Activated CD4-positive, alpha-beta T cell treated with anti-CD3 and anti-CD28 coated beads, Interleukin-2, amount 10 ng/mL, durations not matched to agents 24 days and 14 days (primary cell): Measurements from ENCODE around the gene HMGCL. TPM values are rescaled to one million over a fixed set of nuclear protein-coding genes. Genes with fewer than 3 reads are reported as not detected.
A peak's percentile ranks its signal among the peaks of the same experiment; 100 is the strongest.
"Not testable (repeated sequence)": the region's sequence is repeated elsewhere in the genome, so short reads cannot be mapped to it uniquely, and the experiment has no call there.

Experiments used
- DNase-seq: peaks from one replicate; pipeline ENCODE4 v3.0.0; 2022
- H3K27ac Mint-ChIP-seq: one replicate; pipeline ENCODE4 v1.8.0; 2022; ENCODE audit warnings: mild to moderate bottlenecking, mixed read lengths
- H3K27me3 Mint-ChIP-seq: one replicate; pipeline ENCODE4 v1.8.0; 2022; ENCODE audit warnings: mixed read lengths
- H3K36me3 Mint-ChIP-seq: one replicate; pipeline ENCODE4 v1.8.0; 2022; ENCODE audit warnings: low read depth, mild to moderate bottlenecking, mixed read lengths
- H3K4me1 Mint-ChIP-seq: one replicate; pipeline ENCODE4 v1.8.0; 2021; ENCODE audit warnings: mixed read lengths
- H3K4me3 Mint-ChIP-seq: one replicate; pipeline ENCODE4 v1.8.0; 2022; ENCODE audit warnings: mild to moderate bottlenecking, moderate library complexity, mixed read lengths
- H3K9me3 Mint-ChIP-seq: one replicate; pipeline ENCODE4 v1.8.0; 2021; ENCODE audit warnings: mixed read lengths
- intact Hi-C: fragments of 100-400 bp; cut with micrococcal nuclease; formaldehyde crosslinking; loops from one replicate; pipeline ENCODE4 v1.15.1; 2023
- total RNA-seq: library from RNA; stranded (reverse); gene quantifications from 2 replicates; pipeline ENCODE4 v1.2.3, GENCODE V29; 2022

HMGCL gene
- total RNA-seq, 1 donor from 2014 or later = 20.4 TPM

- H3K9me3 Mint-ChIP-seq = no peaks in the 10 kb centered on the region
- H3K27me3 Mint-ChIP-seq = no peaks in the 10 kb centered on the region
- peak overlapping the region; percentile 92 for H3K4me3 Mint-ChIP-seq
- peaks cover 16% of the 10 kb centered on the region for H3K4me1 Mint-ChIP-seq
- intact Hi-C loops = loop anchor here (1.0 kb wide), 2 partner anchors 8 to 21 kb away; partner anchors contain the start of genes LYPLA2 and PITHD1
- peaks cover 33% of the 10 kb centered on the region for H3K36me3 Mint-ChIP-seq
- peak overlapping the region; percentile 75 for H3K27ac Mint-ChIP-seq
- DNase-seq = peak; percentile 77
Measured at GRCh38 chr1:23799570-23800399, 25.4 kb downstream of the HMGCL start.

GRCh38 chr1:23799255-23799569 is 26.0 kb downstream of the HMGCL start:
- Mint-ChIP-seq H3K9me3 (no peaks in the 10 kb centered on the region), H3K27ac (peak overlapping the region; percentile 75), H3K36me3 (peaks cover 33% of the 10 kb centered on the region), H3K4me3 (peak overlapping the region; percentile 92), H3K4me1 (peaks cover 16% of the 10 kb centered on the region), H3K27me3 (no peaks in the 10 kb centered on the region)
- intact Hi-C loops = no loop called here
- no peak for DNase-seq

GRCh38 chr1:23798662-23799142 is 26.5 kb downstream of the HMGCL start:
- no peaks in the 10 kb centered on the region for H3K9me3 Mint-ChIP-seq
- H3K27me3 Mint-ChIP-seq = no peaks in the 10 kb centered on the region
- peaks cover 16% of the 10 kb centered on the region for H3K4me1 Mint-ChIP-seq
- H3K4me3 Mint-ChIP-seq = peak overlapping the region; percentile 92
- H3K27ac Mint-ChIP-seq = no peak overlapping the region
- peak; percentile 71 for DNase-seq
- intact Hi-C loops = no loop called here
- peaks cover 30% of the 10 kb centered on the region for H3K36me3 Mint-ChIP-seq

GRCh38 chr1:23797478-23798448 is 27.5 kb downstream of the HMGCL start:
- Mint-ChIP-seq H3K4me1 (peaks cover 18% of the 10 kb centered on the region), H3K36me3 (peaks cover 33% of the 10 kb centered on the region), H3K4me3 (no peak overlapping the region), H3K27ac (no peak overlapping the region), H3K27me3 (no peaks in the 10 kb centered on the region), H3K9me3 (no peaks in the 10 kb centered on the region)
- no peak for DNase-seq
- intact Hi-C loops = no loop called here

GRCh38 chr1:23796466-23797271 is 28.6 kb downstream of the HMGCL start:
- Mint-ChIP-seq H3K36me3 (peaks cover 35% of the 10 kb centered on the region), H3K4me1 (peaks cover 20% of the 10 kb centered on the region), H3K4me3 (no peak overlapping the region), H3K27me3 (no peaks in the 10 kb centered on the region), H3K9me3 (no peaks in the 10 kb centered on the region), H3K27ac (no peak overlapping the region)
- no peak for DNase-seq
- intact Hi-C loops = no loop called here

GRCh38 chr1:23795676-23796465 is 29.4 kb downstream of the HMGCL start:
- no peak for DNase-seq
- no peaks in the 10 kb centered on the region for H3K9me3 Mint-ChIP-seq
- H3K36me3 Mint-ChIP-seq = peaks cover 41% of the 10 kb centered on the region
- no peak overlapping the region for H3K4me3 Mint-ChIP-seq
- H3K27ac Mint-ChIP-seq = no peak overlapping the region
- peaks cover 22% of the 10 kb centered on the region for H3K4me1 Mint-ChIP-seq
- no peaks in the 10 kb centered on the region for H3K27me3 Mint-ChIP-seq
- intact Hi-C loops = no loop called here

- H3K4me3 Mint-ChIP-seq, H3K27me3 Mint-ChIP-seq, H3K27ac Mint-ChIP-seq, intact Hi-C loops, DNase-seq, H3K9me3 Mint-ChIP-seq: not testable (repeated sequence)
- Mint-ChIP-seq H3K4me1 (peaks cover 29% of the 10 kb centered on the region), H3K36me3 (peaks cover 41% of the 10 kb centered on the region)
Measured at GRCh38 chr1:23794732-23795182, 30.5 kb downstream of the HMGCL start.

- Mint-ChIP-seq H3K4me1 (peaks cover 28% of the 10 kb centered on the region), H3K4me3 (no peak overlapping the region), H3K27ac (no peak overlapping the region), H3K27me3 (no peaks in the 10 kb centered on the region), H3K36me3 (peaks cover 43% of the 10 kb centered on the region), H3K9me3 (no peaks in the 10 kb centered on the region)
- intact Hi-C loops = no loop called here
- no peak for DNase-seq
Measured at GRCh38 chr1:23793861-23794731, 31.1 kb downstream of the HMGCL start.

GRCh38 chr1:23793018-23793781 is 32.0 kb downstream of the HMGCL start:
- H3K4me3 Mint-ChIP-seq = peak overlapping the region; percentile 21
- H3K36me3 Mint-ChIP-seq = peaks cover 44% of the 10 kb centered on the region
- DNase-seq = peak; percentile 73
- no peaks in the 10 kb centered on the region for H3K27me3 Mint-ChIP-seq
- H3K27ac Mint-ChIP-seq = peak overlapping the region; percentile 56
- intact Hi-C loops = no loop called here
- H3K4me1 Mint-ChIP-seq = peaks cover 23% of the 10 kb centered on the region
- H3K9me3 Mint-ChIP-seq = no peaks in the 10 kb centered on the region

- H3K4me1 Mint-ChIP-seq = peaks cover 23% of the 10 kb centered on the region
Measured at GRCh38 chr1:23792151-23792945, 32.9 kb downstream of the HMGCL start.

GRCh38 chr1:23791516-23792047 is 33.6 kb downstream of the HMGCL start:
- peak overlapping the region; percentile 91 for H3K27ac Mint-ChIP-seq

More at GRCh38 chr1:23792151-23792945, 32.9 kb downstream of the HMGCL start:
- intact Hi-C loops = no loop called here
- H3K27me3 Mint-ChIP-seq = no peaks in the 10 kb centered on the region
- DNase-seq = no peak
- H3K36me3 Mint-ChIP-seq = peaks cover 49% of the 10 kb centered on the region
- no peaks in the 10 kb centered on the region for H3K9me3 Mint-ChIP-seq
- peak overlapping the region; percentile 92 for H3K4me3 Mint-ChIP-seq
- peak overlapping the region; percentile 91 for H3K27ac Mint-ChIP-seq

More at GRCh38 chr1:23791516-23792047, 33.6 kb downstream of the HMGCL start:
- Mint-ChIP-seq H3K4me3 (peak overlapping the region; percentile 92), H3K4me1 (peaks cover 23% of the 10 kb centered on the region), H3K9me3 (no peaks in the 10 kb centered on the region), H3K36me3 (peaks cover 50% of the 10 kb centered on the region), H3K27me3 (no peaks in the 10 kb centered on the region)
- DNase-seq = peak; percentile 79
- intact Hi-C loops = loop anchor here (1.0 kb wide), 2 partner anchors 9 to 13 kb away; partner anchors contain the start of genes GALE and PITHD1
